Activated CD8-positive, alpha-beta memory T cell treated with anti-CD3 and anti-CD28 coated beads, Interleukin-2, amount 10 ng/mL, durations not matched to agents 7 days and 5 days (primary cell): Measurements from ENCODE around the gene BORCS8. TPM values are rescaled to one million over a fixed set of nuclear protein-coding genes. Genes with fewer than 3 reads are reported as not detected.
"Not testable (repeated sequence)": the region's sequence is repeated elsewhere in the genome, so short reads cannot be mapped to it uniquely, and the experiment has no call there.

Source experiments
- ATAC-seq: fragments of 150-1000 bp; cut with Tn5 transposase; one replicate; pipeline ENCODE4 v1.10.0; 2021; ENCODE audit warnings: moderate library complexity
- CTCF ChIA-PET: fragments of 350-600 bp; sonication (Branson Sonifier 250); formaldehyde crosslinking; loops from one replicate; lab custom pipeline; 2021; ENCODE audit warnings: antibody characterized with exemption; lab: Charles Lee
- DNase-seq: peaks from one replicate; pipeline ENCODE4 v3.0.0-alpha.2; 2020
- H3K27ac Mint-ChIP-seq: one replicate; pipeline ENCODE4 v1.8.0; 2021; ENCODE audit warnings: mild to moderate bottlenecking, mixed read lengths
- H3K27me3 Mint-ChIP-seq: one replicate; pipeline ENCODE4 v1.8.0; 2021; ENCODE audit warnings: mixed read lengths
- H3K36me3 Mint-ChIP-seq: one replicate; pipeline ENCODE4 v1.8.0; 2021; ENCODE audit warnings: mild to moderate bottlenecking, mixed read lengths
- H3K4me1 Mint-ChIP-seq: one replicate; pipeline ENCODE4 v1.8.0; 2021; ENCODE audit warnings: mixed read lengths
- H3K4me3 Mint-ChIP-seq: one replicate; pipeline ENCODE4 v1.8.0; 2021; ENCODE audit warnings: mild to moderate bottlenecking, moderate library complexity, mixed read lengths
- H3K9me3 Mint-ChIP-seq: one replicate; pipeline ENCODE4 v1.8.0; 2022; ENCODE audit warnings: low read depth, mixed read lengths
- total RNA-seq, 2 experiments: library from RNA; stranded (reverse); gene quantifications; one replicate each; pipeline ENCODE4 v1.2.3, GENCODE V29; 2021

Gene BORCS8
- total RNA-seq, 2 experiments from 2014 or later = 33.1 to 34.8 TPM

GRCh38 chr19:19148504-19148903, 43.4 kb downstream of the BORCS8 start:
- ATAC-seq, H3K36me3 Mint-ChIP-seq, H3K9me3 Mint-ChIP-seq, H3K4me1 Mint-ChIP-seq, H3K27ac Mint-ChIP-seq, DNase-seq, H3K27me3 Mint-ChIP-seq, H3K4me3 Mint-ChIP-seq: not testable (repeated sequence)
- CTCF ChIA-PET = interaction anchor here (0.8 to 2.6 kb wide), 5 partner anchors 8 to 167 kb away, joined by 3 to 16 read pairs (median 5); no protein-coding TSS in a partner anchor

- Mint-ChIP-seq H3K4me1 (no peaks in the 10 kb centered on the region), H3K4me3 (no peak overlapping the region), H3K27ac (no peak overlapping the region), H3K36me3 (no peaks in the 10 kb centered on the region), H3K9me3 (no peaks in the 10 kb centered on the region), H3K27me3 (no peaks in the 10 kb centered on the region)
- CTCF ChIA-PET = interaction anchor here (0.7 to 2.6 kb wide), 4 partner anchors 11 to 77 kb away, joined by 3 to 16 read pairs (median 5); partner anchors contain the start of gene NR2C2AP
- no peak for DNase-seq
- no peak for ATAC-seq
Measured at GRCh38 chr19:19147344-19147743, 44.6 kb downstream of the BORCS8 start.

- H3K36me3 Mint-ChIP-seq = no peaks in the 10 kb centered on the region
- H3K4me1 Mint-ChIP-seq = no peaks in the 10 kb centered on the region
- no peak overlapping the region for H3K27ac Mint-ChIP-seq
- CTCF ChIA-PET = interaction anchor here (0.6 to 2.6 kb wide), 7 partner anchors 12 to 79 kb away, joined by 3 to 20 read pairs (median 5); no protein-coding TSS in a partner anchor
- H3K4me3 Mint-ChIP-seq = no peak overlapping the region
- H3K9me3 Mint-ChIP-seq = no peaks in the 10 kb centered on the region
- no peak for ATAC-seq
- no peaks in the 10 kb centered on the region for H3K27me3 Mint-ChIP-seq
- DNase-seq = no peak
Measured at GRCh38 chr19:19146865-19147264, 45.1 kb downstream of the BORCS8 start.

- no peaks in the 10 kb centered on the region for H3K27me3 Mint-ChIP-seq
- CTCF ChIA-PET = interaction anchor here (0.6 to 2.4 kb wide), 24 partner anchors 9 to 344 kb away, joined by 3 to 20 read pairs (median 3); partner anchors contain the start of gene BORCS8
- DNase-seq (peak; percentile 90), ATAC-seq (peak; percentile 83)
- H3K4me1 Mint-ChIP-seq = no peaks in the 10 kb centered on the region
- H3K27ac Mint-ChIP-seq = no peak overlapping the region
- H3K9me3 Mint-ChIP-seq = no peaks in the 10 kb centered on the region
- no peaks in the 10 kb centered on the region for H3K36me3 Mint-ChIP-seq
- no peak overlapping the region for H3K4me3 Mint-ChIP-seq
Measured at GRCh38 chr19:19145684-19146608, 46.0 kb downstream of the BORCS8 start.

GRCh38 chr19:19145281-19145680, 46.7 kb downstream of the BORCS8 start:
- DNase-seq (no peak), ATAC-seq (no peak)
- CTCF ChIA-PET = interaction anchor here (0.6 to 2.4 kb wide), 22 partner anchors 9 to 345 kb away, joined by 3 to 20 read pairs (median 3); partner anchors contain the start of gene BORCS8
- Mint-ChIP-seq H3K4me3 (no peak overlapping the region), H3K36me3 (no peaks in the 10 kb centered on the region), H3K9me3 (no peaks in the 10 kb centered on the region), H3K27me3 (no peaks in the 10 kb centered on the region), H3K4me1 (no peaks in the 10 kb centered on the region), H3K27ac (no peak overlapping the region)

GRCh38 chr19:19142347-19142746, 49.6 kb downstream of the BORCS8 start:
- Mint-ChIP-seq H3K36me3 (no peaks in the 10 kb centered on the region), H3K9me3 (no peaks in the 10 kb centered on the region), H3K27me3 (no peaks in the 10 kb centered on the region), H3K4me3 (no peak overlapping the region), H3K27ac (no peak overlapping the region), H3K4me1 (peaks cover 19% of the 10 kb centered on the region)
- ATAC-seq = no peak
- CTCF ChIA-PET = interaction anchor here (2.0 to 3.8 kb wide), 3 partner anchors 14 to 33 kb away, joined by 4 to 12 read pairs (median 8); no protein-coding TSS in a partner anchor
- no peak for DNase-seq

- ATAC-seq (no peak), DNase-seq (no peak)
- Mint-ChIP-seq H3K27ac (no peak overlapping the region), H3K4me1 (peaks cover 20% of the 10 kb centered on the region), H3K9me3 (no peaks in the 10 kb centered on the region), H3K27me3 (no peaks in the 10 kb centered on the region), H3K4me3 (no peak overlapping the region), H3K36me3 (no peaks in the 10 kb centered on the region)
- CTCF ChIA-PET = interaction anchor here (0.7 to 3.8 kb wide), 10 partner anchors 8 to 108 kb away, joined by 3 to 12 read pairs (median 4); partner anchors contain the start of gene SLC25A42
Measured at GRCh38 chr19:19140476-19140875, 51.5 kb downstream of the BORCS8 start.

GRCh38 chr19:19139876-19140229, 52.1 kb downstream of the BORCS8 start:
- Mint-ChIP-seq H3K36me3 (no peaks in the 10 kb centered on the region), H3K4me3 (no peak overlapping the region), H3K27ac (no peak overlapping the region), H3K27me3 (no peaks in the 10 kb centered on the region), H3K4me1 (peaks cover 23% of the 10 kb centered on the region), H3K9me3 (no peaks in the 10 kb centered on the region)
- DNase-seq (no peak), ATAC-seq (no peak)
- CTCF ChIA-PET = interaction anchor here (0.7 to 3.8 kb wide), 9 partner anchors 8 to 89 kb away, joined by 3 to 12 read pairs (median 4); partner anchors contain the start of gene SLC25A42

GRCh38 chr19:19138109-19138981, 53.6 kb downstream of the BORCS8 start, which contains the start of gene TMEM161A:
Gene TMEM161A, minus strand, starts transcription at chr19:19138478. Its CDS starts 50 bp downstream, at chr19:19138428.
- Mint-ChIP-seq H3K27me3 (no peaks in the 10 kb centered on the region), H3K36me3 (peaks cover 4% of the 10 kb centered on the region), H3K27ac (peak within 1 kb of the TSS; percentile 95), H3K9me3 (no peaks in the 10 kb centered on the region), H3K4me3 (peak within 1 kb of the TSS; percentile 87), H3K4me1 (peaks cover 23% of the 10 kb centered on the region)
- CTCF ChIA-PET = interaction anchor here (1.3 to 1.4 kb wide), 2 partner anchors 73 to 86 kb away, joined by 4 to 6 read pairs; no protein-coding TSS in a partner anchor
- DNase-seq (peak; percentile 98), ATAC-seq (peak; percentile 100)

GRCh38 chr19:19137556-19138108, 54.3 kb downstream of the BORCS8 start:
- peaks cover 9% of the 10 kb centered on the region for H3K36me3 Mint-ChIP-seq
- no peaks in the 10 kb centered on the region for H3K27me3 Mint-ChIP-seq
- DNase-seq (no peak), ATAC-seq (no peak)
- CTCF ChIA-PET = no interaction called here
- H3K4me1 Mint-ChIP-seq = peaks cover 23% of the 10 kb centered on the region
- H3K4me3 Mint-ChIP-seq = peak overlapping the region; percentile 87
- no peaks in the 10 kb centered on the region for H3K9me3 Mint-ChIP-seq
- peak overlapping the region; percentile 95 for H3K27ac Mint-ChIP-seq

- CTCF ChIA-PET = interaction anchor here (0.6 to 1.8 kb wide), 3 partner anchors 10 to 71 kb away, joined by 3 to 4 read pairs (median 4); no protein-coding TSS in a partner anchor
- not testable (repeated sequence) for H3K9me3 Mint-ChIP-seq, ATAC-seq, H3K27me3 Mint-ChIP-seq, H3K4me3 Mint-ChIP-seq, H3K27ac Mint-ChIP-seq, DNase-seq
- peaks cover 23% of the 10 kb centered on the region for H3K4me1 Mint-ChIP-seq
- H3K36me3 Mint-ChIP-seq = peaks cover 18% of the 10 kb centered on the region
Measured at GRCh38 chr19:19135713-19136112, 56.2 kb downstream of the BORCS8 start.

GRCh38 chr19:19134687-19135158, 57.2 kb downstream of the BORCS8 start:
- H3K27ac Mint-ChIP-seq = no peak overlapping the region
- H3K27me3 Mint-ChIP-seq = no peaks in the 10 kb centered on the region
- no peak overlapping the region for H3K4me3 Mint-ChIP-seq
- CTCF ChIA-PET = no interaction called here
- H3K36me3 Mint-ChIP-seq = peaks cover 21% of the 10 kb centered on the region
- H3K4me1 Mint-ChIP-seq = peaks cover 23% of the 10 kb centered on the region
- ATAC-seq = no peak
- H3K9me3 Mint-ChIP-seq = peaks cover 5% of the 10 kb centered on the region
- no peak for DNase-seq
